NOMO-1 treated with dmso at 0.1 percent for 144 hours (cell line): ENCODE results near the gene RBMXL2.

ENCODE experiments used
- DNase-seq: peaks from one replicate; lab custom pipeline; 2025; ENCODE audit not compliant: unreplicated experiment; lab: John Stamatoyannopoulos, UW

The RBMXL2 gene

GRCh38 chr11:7088921-7089320, at the start of gene RBMXL2:
TSS of gene RBMXL2 (plus strand) at chr11:7088998. CDS start at chr11:7089121, 123 bp downstream.
- DNase-seq, result no peak

GRCh38 chr11:7046474-7047175, 42.2 kb upstream of the RBMXL2 start:
- no peak for DNase-seq

GRCh38 chr11:7050191-7050590, 38.6 kb upstream of the RBMXL2 start:
- no peak for DNase-seq

GRCh38 chr11:7056828-7057513, 31.8 kb upstream of the RBMXL2 start:
- no peak for DNase-seq

- DNase-seq, result no peak
Measured at GRCh38 chr11:7057641-7058040, 31.2 kb upstream of the RBMXL2 start.

- no peak for DNase-seq
Measured at GRCh38 chr11:7060868-7061267, 27.9 kb upstream of the RBMXL2 start.

GRCh38 chr11:7062534-7062933, 26.3 kb upstream of the RBMXL2 start:
- DNase-seq, result no peak

GRCh38 chr11:7072401-7073028, 16.3 kb upstream of the RBMXL2 start:
- no peak for DNase-seq

GRCh38 chr11:7077101-7077500, 11.7 kb upstream of the RBMXL2 start:
- DNase-seq, result no peak

GRCh38 chr11:7079545-7080135, 9.2 kb upstream of the RBMXL2 start:
- DNase-seq, result no peak

- no peak for DNase-seq
Measured at GRCh38 chr11:7080900-7081299, 7.9 kb upstream of the RBMXL2 start.

- DNase-seq, result no peak
Measured at GRCh38 chr11:7081441-7081840, 7.4 kb upstream of the RBMXL2 start.

- DNase-seq, result no peak
Measured at GRCh38 chr11:7089328-7090251, 792 bp downstream of the RBMXL2 start.

- DNase-seq, result no peak
Measured at GRCh38 chr11:7098235-7098832, 9.5 kb downstream of the RBMXL2 start.

GRCh38 chr11:7115780-7116179, 27.0 kb downstream of the RBMXL2 start:
- DNase-seq, result no peak

GRCh38 chr11:7116370-7116769, 27.6 kb downstream of the RBMXL2 start:
- no peak for DNase-seq

- no peak for DNase-seq
Measured at GRCh38 chr11:7138051-7138450, 49.3 kb downstream of the RBMXL2 start.
